ENCODE results near the gene HPN. TPM values are rescaled to one million over a fixed set of nuclear protein-coding genes. Genes with fewer than 3 reads are reported as not detected.

Gene HPN
- total and polyA plus RNA-seq, 10 of the 15 experiments (the other 5 are each of a cell fraction or from before 2014, with no cell fraction given), result 0.21 to 0.35 TPM; not detected in 8

DNA sequence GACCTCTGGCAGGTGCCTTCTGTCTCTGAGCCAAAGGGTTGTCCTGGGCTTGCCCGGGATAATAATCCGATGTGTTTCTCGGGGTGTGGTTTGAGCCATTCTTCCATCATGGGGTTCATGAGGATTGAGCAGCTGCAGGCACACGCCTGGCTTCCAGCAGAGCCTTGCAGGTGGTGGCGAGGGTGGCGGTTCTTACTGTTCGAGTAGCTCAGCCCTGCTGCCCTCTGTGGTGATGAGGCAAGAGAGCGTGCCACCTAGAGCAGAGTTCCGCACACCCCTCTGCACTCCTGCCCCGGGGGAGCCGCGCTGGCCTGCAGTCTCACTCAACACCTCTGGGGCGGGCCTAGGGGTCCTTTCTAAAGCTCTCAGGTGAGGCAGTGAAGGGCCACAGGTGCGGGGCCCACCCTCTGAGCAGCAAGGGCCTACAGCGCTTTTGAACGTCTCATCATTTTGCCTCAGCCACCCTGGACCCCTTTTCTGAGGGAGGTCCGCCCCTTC, 7.5 kb upstream of the HPN start:
- Histone ChIP-seq H3K27me3 (replicated peaks in 1 of 2; ENCODE audit: control insufficient read depth in 2 of 2, insufficient read depth in 2 of 2, low read length in 1 of 2) (peaks cover 2 to 8% of the 10 kb centered on the region in 2 experiments; a peak in 2 of 4 replicates), H3K9ac (ENCODE audit: control insufficient read depth, insufficient read depth, low read length) (no peak overlapping the region), H3K27ac (ENCODE audit: control insufficient read depth, insufficient read depth) (no peak overlapping the region), H3K4me3 (no peak overlapping the region), H3K36me3 (ENCODE audit: control insufficient read depth in 2 of 2, insufficient read depth in 2 of 2, low read length in 1 of 2) (no peaks in the 10 kb centered on the region), H3K4me2 (ENCODE audit: control insufficient read depth, insufficient read depth) (no peak overlapping the region), H3K79me2 (ENCODE audit: control insufficient read depth, insufficient read depth, low read length) (no peaks in the 10 kb centered on the region), H4K20me1 (ENCODE audit: control insufficient read depth, insufficient read depth) (no peaks in the 10 kb centered on the region), H2AFZ (ENCODE audit: control insufficient read depth, low read depth, low read length) (no peak overlapping the region), H3K4me1 (ENCODE audit: control insufficient read depth, insufficient read depth, low read length) (peaks cover 9% of the 10 kb centered on the region), H3K9me3 (replicated peaks; ENCODE audit: control insufficient read depth, insufficient read depth, low read length) (no peaks in the 10 kb centered on the region)
- DNase-seq (ENCODE audit: low read depth, low spot score) (no peak), ATAC-seq (no peak), FAIRE-seq (no peak)
- CTCF ChIA-PET, result interaction anchor here (0.7 kb wide), 1 partner anchor 11 kb away, joined by 3 read pairs; no protein-coding TSS in a partner anchor
- SMC1A ChIA-PET (ENCODE audit: uncharacterized antibody, unreplicated experiment), result no interaction called here
- POLR2A ChIA-PET, result interaction anchor here (0.5 to 0.6 kb wide), 2 partner anchors 17 to 184 kb away, joined by 4 to 5 read pairs; no protein-coding TSS in a partner anchor
- RAD21 ChIA-PET (ENCODE audit: unreplicated experiment), result no interaction called here
- 37% methylated on average over 17 of the region's 17 CpGs for WGBS (ENCODE audit: insufficient coverage, insufficient replicate concordance, low lambda C conversion rate, missing lambda C conversion rate)
- in situ Hi-C loops (cut with MboI), result no loop called here
- TF ChIP-seq SREBF2 (IDR thresholded peaks at IDR 0.05; ENCODE audit: low read length), result no peak
- TF ChIP-seq EED (IDR thresholded peaks at IDR 0.05; ENCODE audit: low read depth), result no peak
- TF ChIP-seq ATF7 (IDR thresholded peaks at IDR 0.05; ENCODE audit: low read depth), result no peak
- no peak for TF ChIP-seq TCF3 (IDR thresholded peaks at IDR 0.05; ENCODE audit: borderline replicate concordance, insufficient read depth, low read depth, low read length)
- TF ChIP-seq RAD51 (IDR thresholded peaks at IDR 0.05), result no peak
- TF ChIP-seq, protein P1, sequence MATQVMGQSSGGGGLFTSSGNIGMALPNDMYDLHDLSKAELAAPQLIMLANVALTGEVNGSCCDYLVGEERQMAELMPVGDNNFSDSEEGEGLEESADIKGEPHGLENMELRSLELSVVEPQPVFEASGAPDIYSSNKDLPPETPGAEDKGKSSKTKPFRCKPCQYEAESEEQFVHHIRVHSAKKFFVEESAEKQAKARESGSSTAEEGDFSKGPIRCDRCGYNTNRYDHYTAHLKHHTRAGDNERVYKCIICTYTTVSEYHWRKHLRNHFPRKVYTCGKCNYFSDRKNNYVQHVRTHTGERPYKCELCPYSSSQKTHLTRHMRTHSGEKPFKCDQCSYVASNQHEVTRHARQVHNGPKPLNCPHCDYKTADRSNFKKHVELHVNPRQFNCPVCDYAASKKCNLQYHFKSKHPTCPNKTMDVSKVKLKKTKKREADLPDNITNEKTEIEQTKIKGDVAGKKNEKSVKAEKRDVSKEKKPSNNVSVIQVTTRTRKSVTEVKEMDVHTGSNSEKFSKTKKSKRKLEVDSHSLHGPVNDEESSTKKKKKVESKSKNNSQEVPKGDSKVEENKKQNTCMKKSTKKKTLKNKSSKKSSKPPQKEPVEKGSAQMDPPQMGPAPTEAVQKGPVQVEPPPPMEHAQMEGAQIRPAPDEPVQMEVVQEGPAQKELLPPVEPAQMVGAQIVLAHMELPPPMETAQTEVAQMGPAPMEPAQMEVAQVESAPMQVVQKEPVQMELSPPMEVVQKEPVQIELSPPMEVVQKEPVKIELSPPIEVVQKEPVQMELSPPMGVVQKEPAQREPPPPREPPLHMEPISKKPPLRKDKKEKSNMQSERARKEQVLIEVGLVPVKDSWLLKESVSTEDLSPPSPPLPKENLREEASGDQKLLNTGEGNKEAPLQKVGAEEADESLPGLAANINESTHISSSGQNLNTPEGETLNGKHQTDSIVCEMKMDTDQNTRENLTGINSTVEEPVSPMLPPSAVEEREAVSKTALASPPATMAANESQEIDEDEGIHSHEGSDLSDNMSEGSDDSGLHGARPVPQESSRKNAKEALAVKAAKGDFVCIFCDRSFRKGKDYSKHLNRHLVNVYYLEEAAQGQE (IDR thresholded peaks at IDR 0.05; ENCODE audit: low read depth, low read length), result no peak
- no peak for TF ChIP-seq IKZF1 (conservative IDR thresholded peaks at IDR 0.05)
- no peak for TF ChIP-seq ASH2L (IDR thresholded peaks at IDR 0.05; ENCODE audit: borderline replicate concordance, low read depth)
- no peak for TF ChIP-seq JUNB (IDR thresholded peaks at IDR 0.05)
- no peak for TF ChIP-seq MEF2B (IDR thresholded peaks at IDR 0.05; ENCODE audit: partially characterized antibody, poor library complexity, severe bottlenecking)
- TF ChIP-seq SRF (IDR thresholded peaks at IDR 0.05; ENCODE audit: low read depth in 2 of 2, low read length in 2 of 2), result no peak
- TF ChIP-seq, protein P2, sequence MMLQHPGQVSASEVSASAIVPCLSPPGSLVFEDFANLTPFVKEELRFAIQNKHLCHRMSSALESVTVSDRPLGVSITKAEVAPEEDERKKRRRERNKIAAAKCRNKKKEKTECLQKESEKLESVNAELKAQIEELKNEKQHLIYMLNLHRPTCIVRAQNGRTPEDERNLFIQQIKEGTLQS (IDR thresholded peaks at IDR 0.05; ENCODE audit: borderline replicate concordance, extremely low read depth, low read depth, low read length), result no peak
- TF ChIP-seq MTA2 (IDR thresholded peaks at IDR 0.05; ENCODE audit: low read depth), result no peak
- no peak for TF ChIP-seq KDM1A (IDR thresholded peaks at IDR 0.05; ENCODE audit: borderline replicate concordance)
- TF ChIP-seq, protein P3, sequence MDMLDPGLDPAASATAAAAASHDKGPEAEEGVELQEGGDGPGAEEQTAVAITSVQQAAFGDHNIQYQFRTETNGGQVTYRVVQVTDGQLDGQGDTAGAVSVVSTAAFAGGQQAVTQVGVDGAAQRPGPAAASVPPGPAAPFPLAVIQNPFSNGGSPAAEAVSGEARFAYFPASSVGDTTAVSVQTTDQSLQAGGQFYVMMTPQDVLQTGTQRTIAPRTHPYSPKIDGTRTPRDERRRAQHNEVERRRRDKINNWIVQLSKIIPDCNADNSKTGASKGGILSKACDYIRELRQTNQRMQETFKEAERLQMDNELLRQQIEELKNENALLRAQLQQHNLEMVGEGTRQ (IDR thresholded peaks at IDR 0.05; ENCODE audit: borderline replicate concordance, low read depth, low read length), result no peak
- intact Hi-C loops (cut with micrococcal nuclease; ENCODE audit: unreplicated experiment), result no loop called here
- no TSS peak for BruUV-seq (replicated peaks)
